Ascending aorta (tissue), 2 donors: ENCODE measurements around the gene MNAT1. TPM values are rescaled to one million over a fixed set of nuclear protein-coding genes. Genes with fewer than 3 reads are reported as not detected.
"Not testable (repeated sequence)": the region's sequence is repeated elsewhere in the genome, so short reads cannot be mapped to it uniquely, and the experiment has no call there.

Experiments used
- DNase-seq, 2 donors: peaks; one replicate each; pipeline ENCODE4 v3.0.0-alpha.2; 2019; ENCODE audit warnings: low spot score in 2 of 2
- H3K27ac ChIP-seq, 2 donors: fragments of 200-600 bp; sonication (generic); one replicate each; pipeline ENCODE4 v1.5.1; 2016 to 2017; ENCODE audit warnings: mild to moderate bottlenecking in 1 of 2
- H3K27me3 ChIP-seq: fragments of 200-600 bp; sonication (generic); one replicate; pipeline ENCODE4 v1.5.1; 2017
- H3K36me3 ChIP-seq, 2 donors: fragments of 200-600 bp; sonication (generic); one replicate each; pipeline ENCODE4 v1.5.1; 2016
- H3K4me1 ChIP-seq, 2 donors: fragments of 200-600 bp; sonication (generic); one replicate each; pipeline ENCODE4 v1.5.1; 2016 to 2017; ENCODE audit warnings: mild to moderate bottlenecking in 1 of 2
- H3K4me3 ChIP-seq, 2 donors: fragments of 200-600 bp; sonication (generic); one replicate each; pipeline ENCODE4 v1.5.1; 2016 to 2017; ENCODE audit warnings: mild to moderate bottlenecking in 1 of 2
- H3K9me3 ChIP-seq, 2 donors: fragments of 200-600 bp; sonication (generic); one replicate each; pipeline ENCODE4 v1.5.1; 2016
- intact Hi-C: fragments of 100-400 bp; cut with DNase I; formaldehyde crosslinking; loops from one replicate; pipeline ENCODE4 v1.15.1; 2023
- total RNA-seq: library from RNA; depleted of rRNA; stranded (reverse); fragments of >200 nt; gene quantifications from one replicate; pipeline ENCODE4 v1.1.0, GENCODE V29; 2016
- TF ChIP-seq, protein P1 (sequence below), 3 experiments: fragments of 200-600 bp in 2 of 3; fragments of 450-650 bp in 1 of 3; sonication (generic) in 2 of 3; IDR thresholded peaks; one replicate each; pipeline ENCODE4 v1.5.1; 2016 to 2019; ENCODE audit warnings: antibody characterized with exemption in 3 of 3, mild to moderate bottlenecking in 1 of 3, moderate library complexity in 1 of 3

The MNAT1 gene
- total RNA-seq, 1 donor from 2014 or later = 37.5 TPM

- Histone ChIP-seq H3K4me1 (no peaks in the 10 kb centered on the region), H3K36me3 (no peaks in the 10 kb centered on the region), H3K27me3 (no peaks in the 10 kb centered on the region), H3K27ac (peak overlapping the region; percentile 2 to 46), H3K4me3 (peak overlapping the region; percentile 75 to 76), H3K9me3 (no peaks in the 10 kb centered on the region)
- TF ChIP-seq, protein P1, sequence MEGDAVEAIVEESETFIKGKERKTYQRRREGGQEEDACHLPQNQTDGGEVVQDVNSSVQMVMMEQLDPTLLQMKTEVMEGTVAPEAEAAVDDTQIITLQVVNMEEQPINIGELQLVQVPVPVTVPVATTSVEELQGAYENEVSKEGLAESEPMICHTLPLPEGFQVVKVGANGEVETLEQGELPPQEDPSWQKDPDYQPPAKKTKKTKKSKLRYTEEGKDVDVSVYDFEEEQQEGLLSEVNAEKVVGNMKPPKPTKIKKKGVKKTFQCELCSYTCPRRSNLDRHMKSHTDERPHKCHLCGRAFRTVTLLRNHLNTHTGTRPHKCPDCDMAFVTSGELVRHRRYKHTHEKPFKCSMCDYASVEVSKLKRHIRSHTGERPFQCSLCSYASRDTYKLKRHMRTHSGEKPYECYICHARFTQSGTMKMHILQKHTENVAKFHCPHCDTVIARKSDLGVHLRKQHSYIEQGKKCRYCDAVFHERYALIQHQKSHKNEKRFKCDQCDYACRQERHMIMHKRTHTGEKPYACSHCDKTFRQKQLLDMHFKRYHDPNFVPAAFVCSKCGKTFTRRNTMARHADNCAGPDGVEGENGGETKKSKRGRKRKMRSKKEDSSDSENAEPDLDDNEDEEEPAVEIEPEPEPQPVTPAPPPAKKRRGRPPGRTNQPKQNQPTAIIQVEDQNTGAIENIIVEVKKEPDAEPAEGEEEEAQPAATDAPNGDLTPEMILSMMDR (IDR thresholded peaks at IDR 0.05) = peak in 2 of 3 experiments; percentile 34 to 57
- DNase-seq = peak in 1 of 2 donors; percentile 77
- intact Hi-C loops = loop anchor here (5.0 kb wide), 2 partner anchors 56 to 64 kb away; no protein-coding TSS in a partner anchor
These were observed 13.0 kb upstream of the MNAT1 start for GRCh38 chr14:60721326-60722106.

- Histone ChIP-seq H3K4me3 (peak overlapping the region; percentile 75 to 76), H3K27me3 (no peaks in the 10 kb centered on the region), H3K36me3 (no peaks in the 10 kb centered on the region), H3K9me3 (no peaks in the 10 kb centered on the region), H3K4me1 (no peaks in the 10 kb centered on the region), H3K27ac (no peak overlapping the region)
- no peak for DNase-seq
- TF ChIP-seq, protein P1 (IDR thresholded peaks at IDR 0.05) = no peak
- intact Hi-C loops = loop anchor here (5.0 kb wide), 2 partner anchors 55 to 65 kb away; no protein-coding TSS in a partner anchor
These were observed 12.5 kb upstream of the MNAT1 start for GRCh38 chr14:60722107-60722356.

DNA sequence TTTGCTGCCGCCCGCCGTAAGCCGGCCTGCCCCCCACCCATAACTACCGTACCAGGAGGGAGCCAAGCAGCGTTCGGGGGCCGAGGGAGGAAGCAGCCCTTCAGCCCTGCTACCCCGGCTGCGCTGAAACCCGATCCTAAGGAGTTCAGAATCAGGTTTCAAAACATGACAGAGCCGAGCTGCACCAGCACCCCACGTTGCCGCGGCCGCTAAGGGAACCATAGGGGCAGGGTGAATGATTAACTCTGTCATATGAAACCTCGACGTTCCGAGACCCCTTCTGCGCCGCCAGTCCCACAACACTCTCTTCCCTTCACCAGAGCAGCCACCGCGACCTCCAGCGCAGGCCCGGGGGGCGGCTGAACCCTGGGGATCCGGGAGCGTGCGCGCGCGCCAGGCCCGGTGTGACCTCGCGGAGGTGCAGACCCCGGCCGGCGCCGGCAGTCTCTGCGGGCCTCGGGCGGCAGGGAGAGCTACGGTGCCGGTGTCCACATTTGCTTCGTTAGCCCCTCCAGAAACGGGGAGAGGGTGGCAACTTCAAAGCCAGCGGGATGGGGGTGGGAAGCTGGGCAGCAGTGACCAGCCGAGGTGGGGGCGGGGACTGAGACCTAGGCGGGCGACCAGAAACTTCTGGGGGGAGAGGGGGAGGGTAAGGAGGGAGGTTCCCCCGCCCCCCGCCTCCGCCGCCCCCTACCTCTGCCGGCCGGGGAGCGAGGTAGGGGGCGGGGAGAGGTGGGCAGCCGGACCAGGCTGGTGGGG, 12.0 kb upstream of the MNAT1 start:
- TF ChIP-seq, protein P1 (IDR thresholded peaks at IDR 0.05) = no peak
- H3K27me3 ChIP-seq = no peaks in the 10 kb centered on the region
- H3K9me3 ChIP-seq = no peaks in the 10 kb centered on the region
- no peaks in the 10 kb centered on the region for H3K36me3 ChIP-seq
- peak overlapping the region; percentile 75 to 76 for H3K4me3 ChIP-seq
- no peak for DNase-seq
- H3K27ac ChIP-seq = peak overlapping the region in 1 of 2 donors; percentile 77
- intact Hi-C loops = loop anchor here (1.0 to 5.0 kb wide), 3 partner anchors 55 to 258 kb away; no protein-coding TSS in a partner anchor
- H3K4me1 ChIP-seq = no peaks in the 10 kb centered on the region

- intact Hi-C loops = loop anchor here (1.0 to 5.0 kb wide), 3 partner anchors 54 to 257 kb away; no protein-coding TSS in a partner anchor
- no peaks in the 10 kb centered on the region for H3K4me1 ChIP-seq
- H3K27ac ChIP-seq = peak overlapping the region; percentile 73 to 77
- no peaks in the 10 kb centered on the region for H3K36me3 ChIP-seq
- TF ChIP-seq, protein P1 (IDR thresholded peaks at IDR 0.05) = no peak
- H3K9me3 ChIP-seq = no peaks in the 10 kb centered on the region
- peak in 1 of 2 donors; percentile 75 for DNase-seq
- no peaks in the 10 kb centered on the region for H3K27me3 ChIP-seq
- peak overlapping the region; percentile 75 to 76 for H3K4me3 ChIP-seq
These were observed 11.2 kb upstream of the MNAT1 start for GRCh38 chr14:60723116-60723906.

GRCh38 chr14:60723907-60724618, 10.5 kb upstream of the MNAT1 start, which contains the start of gene SIX4:
TSS of gene SIX4 (minus strand) at chr14:60724351. CDS start at chr14:60724074, 277 bp downstream.
- Histone ChIP-seq H3K27ac (peak within 1 kb of the TSS; percentile 73 to 77), H3K27me3 (no peaks in the 10 kb centered on the region), H3K4me3 (peak within 1 kb of the TSS; percentile 75 to 76), H3K36me3 (no peaks in the 10 kb centered on the region), H3K4me1 (no peaks in the 10 kb centered on the region), H3K9me3 (no peaks in the 10 kb centered on the region)
- DNase-seq = peak; percentile 16 to 83
- TF ChIP-seq, protein P1 (IDR thresholded peaks at IDR 0.05) = no peak
- intact Hi-C loops = loop anchor here (1.0 to 5.0 kb wide), 3 partner anchors 53 to 256 kb away; no protein-coding TSS in a partner anchor

GRCh38 chr14:60731291-60731690, 3.3 kb upstream of the MNAT1 start:
- H3K4me3 ChIP-seq, H3K36me3 ChIP-seq, H3K27ac ChIP-seq, H3K27me3 ChIP-seq, H3K4me1 ChIP-seq, H3K9me3 ChIP-seq, DNase-seq: not testable (repeated sequence)
- intact Hi-C loops = loop anchor here (10.0 kb wide), 1 partner anchor 464 kb away; no protein-coding TSS in a partner anchor
